GM18517 (cell line): ENCODE measurements around the gene SERPINE2.
A peak's percentile ranks its signal among the peaks of the same experiment; 100 is the strongest.

Experiments
- ATAC-seq: cut with Tn5 transposase; IDR thresholded peaks from one replicate; pipeline ENCODE4 v1.9.1; 2021; ENCODE audit warnings: mild to moderate bottlenecking, moderate library complexity; ENCODE audit not compliant: unreplicated experiment

SERPINE2 gene

GRCh38 chr2:223979730-223980396, 59.2 kb downstream of the SERPINE2 start:
- ATAC-seq = no peak

- ATAC-seq = no peak
These were observed 60.6 kb downstream of the SERPINE2 start for GRCh38 chr2:223978451-223978850.

- ATAC-seq = no peak
These were observed 62.4 kb downstream of the SERPINE2 start for GRCh38 chr2:223976635-223977226.

GRCh38 chr2:223973606-223974005, 65.5 kb downstream of the SERPINE2 start:
- no peak for ATAC-seq

GRCh38 chr2:223972656-223973102, 66.4 kb downstream of the SERPINE2 start:
- ATAC-seq = no peak

GRCh38 chr2:223971731-223972130, 67.4 kb downstream of the SERPINE2 start:
- ATAC-seq = no peak

GRCh38 chr2:223970343-223971128, 68.5 kb downstream of the SERPINE2 start:
- peak; percentile 84 for ATAC-seq

- no peak for ATAC-seq
These were observed 69.2 kb downstream of the SERPINE2 start for GRCh38 chr2:223969856-223970255.

- ATAC-seq = no peak
These were observed 69.8 kb downstream of the SERPINE2 start for GRCh38 chr2:223969315-223969714.

- ATAC-seq = no peak
These were observed 71.1 kb downstream of the SERPINE2 start for GRCh38 chr2:223967981-223968380.

- ATAC-seq = no peak
These were observed 79.4 kb downstream of the SERPINE2 start for GRCh38 chr2:223959688-223960087.

- ATAC-seq = peak; percentile 81
These were observed 81.8 kb downstream of the SERPINE2 start, which contains the start of gene MRPL44 for GRCh38 chr2:223957092-223957851. Gene MRPL44 (plus strand): TSS chr2:223957463. CDS start chr2:223957473, 10 bp downstream.

- no peak for ATAC-seq
These were observed 82.8 kb downstream of the SERPINE2 start for GRCh38 chr2:223956300-223956699.

- ATAC-seq = no peak
These were observed 84.7 kb downstream of the SERPINE2 start for GRCh38 chr2:223954401-223954800.

GRCh38 chr2:223952280-223952968, 86.7 kb downstream of the SERPINE2 start:
- ATAC-seq = peak; percentile 65

GRCh38 chr2:223950448-223951347, 88.4 kb downstream of the SERPINE2 start:
- ATAC-seq = no peak

GRCh38 chr2:223949241-223949840, 89.7 kb downstream of the SERPINE2 start:
- no peak for ATAC-seq

- no peak for ATAC-seq
These were observed 91.3 kb downstream of the SERPINE2 start for GRCh38 chr2:223947711-223948205.

- ATAC-seq = no peak
These were observed 93.3 kb downstream of the SERPINE2 start for GRCh38 chr2:223945755-223946154.
